A204.1 (cell line): ENCODE measurements around the gene ITPA.

ENCODE experiments used
- FAIRE-seq: peaks from 2 replicates; lab custom pipeline; 2012; peaks lifted over from hg19 to GRCh38; lab: Jason Lieb, UNC

Gene ITPA

GRCh38 chr20:3229158-3229557 lies 19.9 kb downstream of the ITPA start:
- FAIRE-seq, result no peak

DNA sequence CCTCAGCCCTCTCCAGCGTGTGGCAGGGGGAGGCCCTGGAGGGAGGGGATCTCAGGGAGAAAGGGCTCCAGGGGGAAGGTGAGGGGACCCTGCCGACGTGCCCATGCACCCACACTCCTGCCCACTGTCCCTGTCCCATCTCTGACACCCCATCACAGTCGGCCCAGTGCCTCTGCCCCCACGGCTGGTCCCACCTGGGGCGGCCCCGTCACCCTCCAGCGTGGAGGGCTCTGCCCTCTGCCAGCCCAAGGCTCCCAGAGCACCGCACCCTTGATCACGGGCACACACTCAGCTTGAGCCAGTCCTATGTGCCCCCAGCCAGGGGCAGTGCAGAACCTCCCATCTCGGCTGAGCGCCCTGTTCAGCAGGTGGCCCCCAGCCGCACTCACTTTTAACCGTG lies 20.5 kb downstream of the ITPA start:
- no peak for FAIRE-seq

DNA sequence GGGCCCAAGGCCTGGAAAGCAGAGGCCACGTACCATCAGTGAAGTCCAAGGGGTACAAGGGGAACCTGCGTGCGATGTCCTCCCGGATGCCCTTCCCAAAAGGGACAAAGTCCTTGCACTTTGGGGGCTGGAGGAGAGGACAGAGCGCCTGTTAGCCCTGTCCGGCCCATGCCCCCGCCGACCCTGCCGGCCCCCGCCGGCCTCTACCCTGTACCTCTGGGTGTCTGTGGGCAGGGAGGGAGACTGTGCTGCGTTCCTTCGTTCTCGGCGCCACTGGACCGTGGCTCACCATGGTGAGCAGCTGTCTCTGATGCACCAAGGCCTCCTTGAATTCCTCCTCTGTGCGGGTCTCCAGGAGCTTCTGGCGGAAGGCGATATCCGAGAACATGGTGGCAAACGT lies 21.8 kb downstream of the ITPA start:
- FAIRE-seq, result no peak

- FAIRE-seq, result no peak
Measured at GRCh38 chr20:3231889-3232588, 22.7 kb downstream of the ITPA start.

DNA sequence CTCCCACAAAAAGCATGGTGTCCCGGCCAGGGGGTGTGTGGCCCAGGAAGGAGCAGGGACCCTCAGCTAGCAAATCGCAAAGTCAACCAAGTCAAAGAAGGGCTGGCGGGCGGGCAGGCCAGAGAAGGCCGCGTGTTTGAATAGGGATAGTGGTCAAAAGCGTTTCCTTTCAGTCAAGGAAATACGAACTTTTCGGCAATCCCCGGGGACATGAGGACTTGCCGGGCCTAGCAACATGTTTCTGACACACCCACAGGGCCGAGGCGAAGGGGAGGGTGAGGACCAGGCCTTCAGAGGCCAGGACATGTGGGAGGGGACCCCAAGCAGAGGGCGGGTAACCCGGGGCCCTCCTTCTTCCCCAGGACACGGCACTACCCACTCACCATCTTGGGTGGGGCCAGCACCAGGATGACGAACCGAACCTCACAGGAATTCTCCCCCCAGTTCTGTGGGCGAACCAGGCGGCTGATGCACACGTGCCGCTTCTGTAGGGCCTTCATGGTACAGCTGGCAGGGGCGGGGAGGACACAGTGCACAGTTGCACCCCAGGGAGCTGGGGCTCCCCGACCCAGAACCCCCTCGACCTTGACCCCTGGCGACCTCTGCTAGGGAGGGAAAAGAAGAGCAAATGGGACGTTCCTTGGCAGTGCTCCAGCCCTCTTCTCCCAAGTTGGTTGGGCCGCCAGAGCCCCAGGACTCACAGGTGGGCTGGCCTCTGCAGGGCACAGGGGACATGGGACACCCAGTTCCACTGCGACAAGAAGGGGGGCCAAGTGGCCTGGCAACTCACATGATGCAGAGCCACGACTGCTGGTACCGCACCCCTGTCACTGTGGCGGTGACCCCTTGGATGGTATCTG lies 24.1 kb downstream of the ITPA start:
- no peak for FAIRE-seq

- no peak for FAIRE-seq
Measured at GRCh38 chr20:3233991-3234498, 24.7 kb downstream of the ITPA start.

DNA sequence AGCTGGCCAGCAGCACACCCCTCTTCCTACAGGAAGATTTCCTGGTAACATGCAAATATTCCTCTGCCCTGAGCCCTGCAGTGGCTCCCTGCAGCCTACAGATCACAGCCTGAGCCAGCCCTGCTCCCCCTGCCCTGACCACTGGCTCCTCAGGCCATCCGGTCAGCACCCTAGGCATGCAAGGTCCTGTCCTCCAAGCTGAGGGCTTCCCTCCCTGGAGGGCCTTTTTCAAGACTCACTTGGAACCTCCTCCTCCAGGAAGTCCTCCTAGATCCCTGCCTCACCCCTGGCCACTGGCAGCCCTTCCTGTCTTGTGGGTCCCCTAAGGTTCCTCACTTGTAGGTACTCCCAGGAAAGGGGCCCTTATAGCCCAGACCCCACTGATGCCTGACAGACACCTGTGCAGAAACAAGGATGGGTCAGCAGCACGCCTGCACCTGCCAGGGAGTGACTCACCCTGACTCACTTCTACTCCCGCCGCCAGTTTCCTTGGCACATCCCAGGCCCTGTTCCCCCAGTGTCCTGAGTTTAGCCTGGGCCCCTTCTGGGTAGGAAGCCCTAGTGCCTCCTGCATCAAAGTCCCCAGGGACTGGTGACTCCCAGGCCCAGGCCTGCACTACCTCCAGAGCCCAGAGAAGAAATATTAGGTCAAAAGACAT lies 26.5 kb downstream of the ITPA start:
- no peak for FAIRE-seq

- no peak for FAIRE-seq
Measured at GRCh38 chr20:3237011-3237957, 28.0 kb downstream of the ITPA start.

- FAIRE-seq, result no peak
Measured at GRCh38 chr20:3237958-3238615, 28.8 kb downstream of the ITPA start.

DNA sequence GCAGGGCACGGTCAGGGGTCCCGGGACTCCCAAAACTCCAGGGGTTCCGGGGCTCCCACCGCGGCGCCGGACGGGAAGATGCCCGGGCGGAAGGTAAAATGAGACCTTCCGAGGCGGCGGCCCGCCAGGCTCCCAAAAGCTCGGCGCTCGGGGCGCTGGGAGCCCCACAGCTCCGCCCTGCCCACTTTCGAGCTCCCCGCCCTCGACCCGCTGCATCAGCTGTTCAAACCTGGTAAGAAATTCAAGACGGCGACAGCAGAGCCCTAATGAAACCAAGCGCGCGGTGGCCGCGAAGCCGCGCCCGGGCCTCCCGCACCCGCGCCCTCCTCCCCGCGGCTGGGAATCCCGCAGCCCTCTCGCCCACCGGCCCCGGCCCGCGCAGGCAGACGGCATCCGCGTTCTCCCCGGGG lies 29.3 kb downstream of the ITPA start:
- FAIRE-seq, result no peak

GRCh38 chr20:3239026-3239866 lies 29.9 kb downstream of the ITPA start, which contains the start of gene SLC4A11:
Gene SLC4A11 (minus strand): TSS chr20:3239190. CDS start chr20:3239137, 53 bp downstream.
- FAIRE-seq, result no peak

DNA sequence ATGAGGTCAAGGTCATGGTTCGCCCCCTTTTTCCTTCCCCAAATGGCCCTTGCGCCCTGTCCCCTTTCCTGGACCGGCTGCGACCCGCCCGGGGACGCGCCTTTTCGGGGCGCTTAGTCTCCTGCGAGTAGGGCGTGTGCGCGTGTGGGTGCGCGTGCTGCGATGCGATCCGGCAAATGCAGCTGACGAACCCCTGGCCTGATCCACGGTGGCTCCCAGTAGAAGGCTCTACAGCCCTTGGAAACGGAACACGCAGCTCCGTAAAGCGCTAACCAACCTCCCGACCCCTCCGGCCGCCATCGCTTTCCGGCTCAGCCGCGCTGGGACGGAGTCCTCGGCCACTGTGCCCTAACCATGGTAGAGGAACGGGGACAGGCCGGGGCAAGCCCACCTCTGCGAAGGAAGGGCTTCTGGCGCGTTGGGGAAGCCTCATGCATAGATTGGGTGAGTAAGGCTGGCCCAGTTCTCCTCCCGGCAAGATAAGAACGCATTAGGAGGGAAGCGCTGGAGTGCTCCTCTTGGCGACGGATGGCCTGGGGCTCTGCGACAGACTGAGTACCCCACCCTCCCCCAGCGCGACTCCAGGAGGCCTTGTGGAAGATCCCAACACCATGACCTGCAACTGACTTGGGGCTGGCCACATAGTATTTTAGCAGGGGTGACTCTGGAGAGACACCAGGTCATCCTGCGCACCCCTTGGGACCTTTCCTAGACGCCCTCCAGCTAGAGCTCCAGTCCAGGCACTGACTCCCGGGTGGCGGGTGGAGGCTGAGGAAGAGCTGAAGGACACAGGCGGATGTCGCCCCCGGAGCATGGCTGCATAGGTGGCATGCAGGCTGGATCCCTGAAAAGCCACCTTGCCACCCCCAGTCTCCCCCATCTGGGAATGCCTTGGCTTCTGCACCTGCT lies 30.8 kb downstream of the ITPA start:
- no peak for FAIRE-seq

GRCh38 chr20:3240776-3241363 lies 31.6 kb downstream of the ITPA start:
- no peak for FAIRE-seq

GRCh38 chr20:3242172-3242692 lies 32.9 kb downstream of the ITPA start:
- FAIRE-seq, result no peak

DNA sequence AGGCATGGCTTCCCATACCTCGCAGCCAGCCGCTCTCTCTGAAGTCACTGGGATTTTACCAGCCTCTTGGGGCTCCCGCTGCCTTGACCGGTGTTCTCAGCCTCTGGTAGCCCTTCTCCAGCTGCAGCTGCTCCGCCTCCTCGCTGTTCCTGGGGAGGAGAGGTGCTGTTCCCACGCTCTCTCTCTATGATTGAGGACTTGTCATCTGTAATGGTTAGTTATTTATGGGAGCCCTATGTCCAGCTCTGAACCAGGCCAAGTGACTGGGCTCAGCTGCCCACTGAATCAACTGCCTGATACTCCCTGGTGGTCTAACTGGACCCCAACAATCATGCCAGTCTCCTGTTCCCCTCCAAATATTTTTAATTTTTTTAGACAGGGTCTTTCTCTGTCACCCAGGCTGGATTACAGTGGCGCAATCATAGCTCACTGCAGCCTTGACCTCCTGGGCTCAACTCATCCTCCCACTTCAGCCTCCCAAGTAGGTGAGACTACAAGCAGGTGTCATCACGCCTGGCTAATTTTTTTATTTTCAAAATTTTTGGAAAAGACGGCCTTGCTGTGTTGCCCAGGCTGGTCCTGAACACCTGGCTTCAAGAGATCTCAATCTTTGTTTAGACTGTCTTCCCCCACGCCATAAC lies 34.5 kb downstream of the ITPA start:
- no peak for FAIRE-seq

DNA sequence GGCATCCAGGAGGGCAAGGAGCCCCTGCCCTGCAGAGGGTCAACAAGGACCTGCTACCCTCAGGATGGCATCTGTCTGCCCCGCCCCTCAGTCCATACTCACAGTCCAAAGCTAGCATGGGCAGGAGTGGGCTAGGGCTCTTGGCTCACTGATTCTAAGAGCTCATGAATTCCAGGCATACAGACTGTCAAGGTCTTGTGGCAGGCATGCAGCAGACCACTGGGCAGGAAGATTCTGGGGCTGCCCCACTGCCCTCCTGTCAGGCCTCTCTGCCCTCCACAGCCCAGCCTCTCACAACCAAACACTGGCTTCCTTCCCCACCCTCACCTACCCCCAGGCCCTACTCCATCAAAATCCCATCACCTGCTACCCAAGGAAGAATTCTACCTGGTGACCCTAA lies 35.3 kb downstream of the ITPA start:
- FAIRE-seq, result no peak

DNA sequence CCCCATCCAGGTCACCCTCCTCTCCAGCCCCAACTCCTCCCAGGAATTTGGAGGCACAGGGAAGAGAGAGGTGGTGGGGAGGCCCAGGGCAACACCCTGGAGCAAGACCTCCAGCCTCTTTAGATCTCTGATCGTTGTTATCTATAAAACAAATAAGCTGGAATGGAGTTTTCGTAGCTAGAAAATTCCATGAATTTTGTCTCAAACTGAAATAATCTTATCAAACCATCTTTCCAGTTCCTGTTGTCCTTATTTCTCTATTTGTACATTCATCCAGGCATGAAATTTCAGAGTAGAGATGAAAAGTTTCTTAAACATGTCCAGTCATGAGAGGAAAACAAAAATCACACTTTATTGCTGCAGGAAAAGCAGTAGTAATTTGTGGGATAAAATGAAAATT lies 35.9 kb downstream of the ITPA start:
- FAIRE-seq, result no peak

GRCh38 chr20:3245711-3246110 lies 36.4 kb downstream of the ITPA start:
- FAIRE-seq, result no peak
